SU-DHL-6 (cell line): ENCODE results near the gene IMPDH1.

Experiments used
- CTCF ChIP-seq: fragments of 200-600 bp; sonication (generic); IDR thresholded peaks from one replicate; pipeline ENCODE4 v1.5.1; 2017; ENCODE audit warnings: antibody characterized with exemption, mild to moderate bottlenecking, low read length, moderate library complexity; ENCODE audit not compliant: insufficient read depth, poor library complexity, severe bottlenecking
- EZH2phosphoT487 ChIP-seq: fragments of 200-600 bp; sonication (generic), shearing (Covaris generic); conservative IDR thresholded peaks from 2 replicates; pipeline ENCODE4 v1.6.1; 2018; ENCODE audit warnings: mild to moderate bottlenecking, antibody characterized with exemption, low read length, moderate library complexity, mixed read lengths

DNA sequence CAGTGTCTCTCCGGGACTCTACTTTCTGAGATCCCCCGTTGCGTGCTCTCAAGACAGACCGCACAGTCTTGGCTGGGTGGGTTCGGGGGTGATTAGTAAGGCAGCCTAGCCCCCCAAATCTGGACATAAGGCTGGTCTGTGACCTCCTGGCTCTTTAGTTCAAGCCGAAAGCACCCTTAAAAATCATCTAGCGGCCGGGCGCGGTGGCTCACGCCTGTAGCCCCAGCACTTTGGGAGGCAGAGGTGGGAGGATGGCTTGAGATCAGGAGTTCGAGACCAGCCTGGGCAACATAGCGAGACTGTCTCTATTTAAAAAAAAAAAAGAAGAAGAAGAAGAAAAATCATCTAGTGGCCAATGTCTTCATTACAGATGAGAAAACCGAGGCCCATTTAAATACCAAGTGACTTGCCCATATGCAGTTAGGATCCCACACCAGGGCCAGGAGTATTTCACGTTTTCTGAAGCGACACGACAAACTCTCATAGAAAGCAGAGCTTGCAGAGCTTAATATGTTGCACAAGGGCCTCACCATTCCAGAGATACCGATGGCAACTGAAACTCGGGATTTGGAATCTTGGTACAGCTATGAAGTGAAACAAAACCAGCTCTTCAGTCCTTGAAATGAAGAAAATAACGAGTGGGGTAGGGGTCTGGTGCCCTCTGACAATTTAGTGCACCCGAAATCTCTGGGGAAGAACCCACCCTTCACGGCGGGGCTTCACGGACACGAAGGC lies 45.2 kb upstream of the IMPDH1 start:
- TF ChIP-seq CTCF = no peak
- TF ChIP-seq EZH2phosphoT487 = no peak
